K562 (cell line): Measurements from ENCODE around the gene CELF4. TPM values are rescaled to one million over a fixed set of nuclear protein-coding genes. Genes with fewer than 3 reads are reported as not detected.

Experiments
- ATAC-seq: fragments of 200-7000 bp; cut with Tn5 transposase; 3 replicates; pipeline ENCODE4 v1.9.1; 2020; ENCODE audit warnings: moderate library complexity
- BruUV-seq: library from RNA; stranded (reverse); fragments of 400-500 nt; replicated peaks from 2 replicates; lab custom pipeline; 2021; lab: Mats Ljungman, UMichigan
- CTCF ChIA-PET: fragments of 300-600 bp; formaldehyde crosslinking; extraction: SDS; loops from one replicate; lab custom pipeline; 2021; ENCODE audit warnings: low intra/inter-chr PET ratio; lab: Yijun Ruan, JAX
- POLR2A ChIA-PET: fragments of 300-600, 350-650 bp; sonication (Branson Sonifier 250); formaldehyde crosslinking; extraction: SDS; loops from one replicate; lab custom pipeline; 2021; ENCODE audit warnings: antibody characterized with exemption, inconsistent platforms; lab: Yijun Ruan, JAX
- DNase-seq, 4 experiments: peaks; one replicate each; pipeline versions ENCODE4 v3.0.0 to v3.0.0-alpha.2; 2011 to 2018; ENCODE audit warnings: low spot score in 3 of 4, mixed read lengths in 3 of 4; ENCODE audit errors: extremely low read depth in 1 of 4
- FAIRE-seq: peaks from 2 replicates; lab custom pipeline; 2011; peaks lifted over from hg19 to GRCh38; lab: Jason Lieb, UNC
- H2AFZ ChIP-seq: 2 replicates; pipeline ENCODE4 v1.6.0; 2011; ENCODE audit warnings: low read depth, low read length, control low read depth, inconsistent platforms
- H3K27ac ChIP-seq: fragments of 200-600 bp; 3 replicates; pipeline ENCODE4 v1.8.0; 2011; ENCODE audit warnings: low read depth, mild to moderate bottlenecking, control low read depth, inconsistent platforms, low read length, moderate library complexity, mixed read lengths; ENCODE audit errors: extremely low read depth
- H3K27me3 ChIP-seq, 2 experiments: fragments of 300-600 bp in 1 of 2; 2 replicates in 1 of 2; 3 replicates in 1 of 2; pipeline versions ENCODE4 v1.6.0 to v1.8.0; 2011; ENCODE audit warnings: inconsistent platforms in 2 of 2, low read length in 2 of 2, mild to moderate bottlenecking in 1 of 2, mixed read lengths in 1 of 2, moderate library complexity in 1 of 2; ENCODE audit not compliant: control insufficient read depth in 2 of 2, insufficient read depth in 2 of 2
- H3K36me3 ChIP-seq: fragments of 300-600 bp; 3 replicates; pipeline ENCODE4 v1.8.0; 2011; ENCODE audit warnings: mild to moderate bottlenecking, low read length, inconsistent platforms; ENCODE audit not compliant: control insufficient read depth, insufficient read depth
- H3K4me1 ChIP-seq, 2 experiments: fragments of 200-600 bp in 1 of 2; replicated peaks in 1 of 2; 2 replicates in 1 of 2; 3 replicates in 1 of 2; pipeline versions ENCODE4 v1.5.1 to v1.8.0; 2011; ENCODE audit warnings: inconsistent platforms in 2 of 2, low read length in 2 of 2, mild to moderate bottlenecking in 1 of 2, mixed read lengths in 1 of 2, moderate library complexity in 1 of 2; ENCODE audit not compliant: control insufficient read depth in 2 of 2, insufficient read depth in 2 of 2
- H3K4me2 ChIP-seq: 2 replicates; pipeline ENCODE4 v1.6.1; 2011; ENCODE audit warnings: low read length, control low read depth, inconsistent platforms, mixed read lengths; ENCODE audit not compliant: insufficient read depth
- H3K4me3 ChIP-seq: fragments of 200-600 bp; sonication (generic), shearing (Covaris generic); 2 replicates; pipeline ENCODE4 v1.5.1; 2016; ENCODE audit warnings: control low read depth, inconsistent platforms
- H3K79me2 ChIP-seq: fragments of 200-600 bp; 3 replicates; pipeline ENCODE4 v1.8.0; 2011; ENCODE audit warnings: low read length, inconsistent platforms; ENCODE audit not compliant: control insufficient read depth, insufficient read depth
- H3K9ac ChIP-seq, 2 experiments: 2 replicates each; pipeline versions ENCODE4 v1.6.0 to v1.6.1; 2011; ENCODE audit warnings: low read depth in 2 of 2, low read length in 2 of 2, control low read depth in 1 of 2, inconsistent platforms in 1 of 2, mild to moderate bottlenecking in 1 of 2, mixed read lengths in 1 of 2; ENCODE audit not compliant: insufficient read depth in 1 of 2
- H3K9me1 ChIP-seq: one replicate; pipeline ENCODE4 v1.6.0; 2011; ENCODE audit warnings: inconsistent platforms, mild to moderate bottlenecking, low read length, moderate library complexity; ENCODE audit not compliant: control insufficient read depth, insufficient read depth
- H3K9me3 ChIP-seq: replicated peaks from 2 replicates; pipeline ENCODE4 v1.5.1; 2011; ENCODE audit warnings: low read depth, low read length, inconsistent platforms; ENCODE audit not compliant: control insufficient read depth, insufficient read depth
- H4K20me1 ChIP-seq: replicated peaks from 2 replicates; pipeline ENCODE4 v1.6.1; 2011; ENCODE audit warnings: low read length, inconsistent platforms, mixed read lengths; ENCODE audit not compliant: control insufficient read depth, insufficient read depth
- AFF1 ChIP-seq, 2 experiments: fragments of 450-650 bp; IDR thresholded peaks; 2 replicates each; pipeline ENCODE4 v1.6.1; 2018; ENCODE audit warnings: mild to moderate bottlenecking in 2 of 2, low read depth in 1 of 2; ENCODE audit not compliant: partially characterized antibody in 2 of 2
- CHD1 ChIP-seq: fragments of 200-600 bp; sonication (generic); IDR thresholded peaks from one replicate; pipeline ENCODE4 v1.6.1; 2012; ENCODE audit warnings: mild to moderate bottlenecking, moderate library complexity, low read length, inconsistent platforms
- COPS2 ChIP-seq: fragments of 450-650 bp; conservative IDR thresholded peaks from 2 replicates; pipeline ENCODE4 v1.6.1; 2016; ENCODE audit warnings: mild to moderate bottlenecking, moderate library complexity
- CSDE1 ChIP-seq, 2 experiments: fragments of 450-650 bp; IDR thresholded peaks; 2 replicates each; pipeline ENCODE4 v1.6.1; 2016; ENCODE audit warnings: mild to moderate bottlenecking in 1 of 2
- CUX1 ChIP-seq: fragments of 200-800 bp; sonication (Bioruptor generic); IDR thresholded peaks from 2 replicates; pipeline ENCODE4 v1.6.1; 2016; ENCODE audit warnings: missing genetic modification characterization, missing compliant biosample characterization
- ELF2 ChIP-seq: fragments of 250-450 bp; sonication (Bioruptor Pico); IDR thresholded peaks from 2 replicates; pipeline ENCODE4 v1.5.0; 2021; ENCODE audit warnings: mild to moderate bottlenecking
- EWSR1 ChIP-seq: fragments of 450-650 bp; IDR thresholded peaks from 2 replicates; pipeline ENCODE4 v1.6.1; 2018; ENCODE audit warnings: borderline replicate concordance, mild to moderate bottlenecking, low read depth, moderate library complexity; ENCODE audit not compliant: partially characterized antibody
- GTF2A2 ChIP-seq: IDR thresholded peaks from 2 replicates; pipeline ENCODE4 v1.6.1; 2016; ENCODE audit warnings: mild to moderate bottlenecking, missing genetic modification characterization, missing compliant biosample characterization
- HMGXB4 ChIP-seq: sonication (generic); formaldehyde crosslinking; IDR thresholded peaks from 2 replicates; pipeline ENCODE4 v1.8.1; 2023; ENCODE audit warnings: mild to moderate bottlenecking, missing genetic modification reagents
- ZBTB7A ChIP-seq: IDR thresholded peaks from 2 replicates; pipeline ENCODE4 v1.6.1; 2011; ENCODE audit warnings: low read depth, mild to moderate bottlenecking, low read length, moderate library complexity, borderline replicate concordance; ENCODE audit not compliant: control insufficient read depth
- ZNF780A ChIP-seq: fragments of 250-450 bp; sonication (Bioruptor Pico); IDR thresholded peaks from 2 replicates; pipeline ENCODE4 v1.5.0; 2021; ENCODE audit warnings: mild to moderate bottlenecking
- WGBS: fragments of 100-300 bp; shearing (Covaris generic); methylation state at CpG from one replicate; pipeline ENCODE4 v1.1.6; 2016; ENCODE audit warnings: low coverage, mixed read lengths; ENCODE audit not compliant: insufficient coverage; ENCODE audit errors: missing lambda C conversion rate; 5-methylcytosine and 5-hydroxymethylcytosine counted together
- in situ Hi-C: fragments of 300-500 bp; cut with MboI; formaldehyde crosslinking; loops from 4 replicates; pipeline ENCODE4 v1.15.0; 2018; ENCODE audit warnings: inconsistent platforms, mixed read lengths
- intact Hi-C: fragments of 100-400 bp; cut with micrococcal nuclease; formaldehyde crosslinking; loops from 2 replicates; pipeline ENCODE4 v1.14.2; 2022
- polyA plus RNA-seq, 8 experiments: library from polyadenylated mRNA; depleted of rRNA in 4 of 8; stranded (reverse) in 5 of 8; unstranded in 3 of 8; fragments of >200 nt; fragmentation: Nextera tagmentation in 2 of 8; fragmentation: Illumina TruSeq in 1 of 8; extraction: Ambion mirVana in 2 of 8; extraction: Trizol in 1 of 8; gene quantifications; 2 replicates each; pipeline versions ENCODE4 v1.2.1 to v1.2.3, GENCODE V29; 2011 to 2014; ENCODE audit warnings: inconsistent platforms in 1 of 8, missing spikeins in 1 of 8
- total RNA-seq, 7 experiments: library from RNA; depleted of rRNA in 6 of 7; stranded (reverse); fragments of >200 nt in 6 of 7; fragmentation: Illumina TruSeq in 2 of 7; extraction: Trizol in 2 of 7; gene quantifications; 2 replicates each; pipeline versions ENCODE4 v1.2.1 to v1.2.3, GENCODE V29; 2011 to 2021; ENCODE audit warnings: low replicate concordance in 1 of 7

Gene CELF4
- total and polyA plus RNA-seq, 9 of the 15 experiments (the other 6 are each of a cell fraction or from before 2014, with no cell fraction given) = 0.04 to 0.24 (median 0.07) TPM; not detected in 3

GRCh38 chr18:37272841-37273240 lies 292.8 kb downstream of the CELF4 start:
- no peaks in the 10 kb centered on the region for H3K9me1 ChIP-seq
- WGBS = 2% methylated on average over 12 of the region's 16 CpGs
- no peaks in the 10 kb centered on the region for H3K36me3 ChIP-seq
- peaks cover 0 to 14% of the 10 kb centered on the region in 2 experiments; a peak in 4 of 5 replicates for H3K27me3 ChIP-seq
- H2AFZ ChIP-seq = no peak overlapping the region
- ATAC-seq (no peak), FAIRE-seq (no peak), DNase-seq (no peak)
- in situ Hi-C loops (no loop called here), intact Hi-C loops (no loop called here)
- no peak overlapping the region for H3K4me3 ChIP-seq
- BruUV-seq = no TSS peak
- no peaks in the 10 kb centered on the region for H3K79me2 ChIP-seq
- POLR2A ChIA-PET = interaction anchor here (0.6 to 1.8 kb wide), 2 partner anchors 13 to 348 kb away, joined by 3 to 5 read pairs; no protein-coding TSS in a partner anchor
- no peak overlapping the region for H3K9ac ChIP-seq
- CTCF ChIA-PET = no interaction called here
- H4K20me1 ChIP-seq = no peaks in the 10 kb centered on the region; the same call in none of the 2 replicates
- no peak overlapping the region for H3K27ac ChIP-seq
- peaks cover 0 to 10% of the 10 kb centered on the region in 2 experiments; a peak in 1 of 5 replicates for H3K4me1 ChIP-seq
- no peaks in the 10 kb centered on the region for H3K9me3 ChIP-seq
- no peak overlapping the region for H3K4me2 ChIP-seq
- TF ChIP-seq COPS2 (no peak), HMGXB4 (no peak), CSDE1 (IDR thresholded peaks at IDR 0.05) (no peak), AFF1 (IDR thresholded peaks at IDR 0.05; ENCODE audit: low read depth in 1 of 2, partially characterized antibody in 2 of 2) (no peak), CUX1 (CRISPR knock-in tag) (no peak), GTF2A2 (tag) (no peak), ELF2 (no peak), EWSR1 (no peak), ZBTB7A (no peak), ZNF780A (no peak), CHD1 (no peak)
